ENCODE measurements around the gene PLEKHJ1. TPM values are rescaled to one million over a fixed set of nuclear protein-coding genes. Genes with fewer than 3 reads are reported as not detected.

PLEKHJ1 gene
- total RNA-seq, 1 experiment from 2014 or later, result 119 TPM

GRCh38 chr19:2229103-2230032 lies 6.8 kb downstream of the PLEKHJ1 start:
- ChIA-PET CTCF (no interaction called here), POLR2A (no interaction called here)
- TF ChIP-seq CTCF (IDR thresholded peaks at IDR 0.05; ENCODE audit: insufficient read depth in 1 of 2, low read depth in 1 of 2, low read length in 1 of 2, severe bottlenecking in 1 of 2, unreplicated experiment in 1 of 2), result no peak
- no peak for DNase-seq
- Histone ChIP-seq H3K4me3 (ENCODE audit: low read depth, low read length) (no peak overlapping the region), H3K36me3 (ENCODE audit: control insufficient read depth, insufficient read depth, low read length) (peaks cover 3% of the 10 kb centered on the region; the same call in 1 of the 2 replicates), H3K9me3 (no peaks in the 10 kb centered on the region), H3K4me1 (no peaks in the 10 kb centered on the region), H3K27me3 (replicated peaks; ENCODE audit: control insufficient read depth, insufficient read depth, low read length) (no peaks in the 10 kb centered on the region)
- H3K27me3 Mint-ChIP-seq (ENCODE audit: insufficient read depth, unreplicated experiment), result no peaks in the 10 kb centered on the region
- BruUV-seq (replicated peaks), result no TSS peak
- no peaks in the 10 kb centered on the region for H3K9me3 Mint-ChIP-seq (ENCODE audit: unreplicated experiment)
- intact Hi-C loops (cut with micrococcal nuclease; ENCODE audit: unreplicated experiment), result no loop called here
- no peaks in the 10 kb centered on the region for H3K4me1 Mint-ChIP-seq (ENCODE audit: low read depth, unreplicated experiment)
- H3K27ac Mint-ChIP-seq (ENCODE audit: unreplicated experiment), result peak overlapping the region; percentile 45
- no peak overlapping the region for H3K4me3 Mint-ChIP-seq (ENCODE audit: unreplicated experiment)
- H3K36me3 Mint-ChIP-seq (ENCODE audit: insufficient read depth, unreplicated experiment), result peaks cover 96% of the 10 kb centered on the region

- Mint-ChIP-seq H3K4me3 (ENCODE audit: unreplicated experiment) (no peak overlapping the region), H3K9me3 (ENCODE audit: unreplicated experiment) (no peaks in the 10 kb centered on the region), H3K27me3 (ENCODE audit: insufficient read depth, unreplicated experiment) (no peaks in the 10 kb centered on the region), H3K4me1 (ENCODE audit: low read depth, unreplicated experiment) (no peaks in the 10 kb centered on the region), H3K36me3 (ENCODE audit: insufficient read depth, unreplicated experiment) (peaks cover 92% of the 10 kb centered on the region), H3K27ac (ENCODE audit: unreplicated experiment) (peak overlapping the region; percentile 45)
- TF ChIP-seq CTCF (IDR thresholded peaks at IDR 0.05; ENCODE audit: insufficient read depth in 1 of 2, low read depth in 1 of 2, low read length in 1 of 2, severe bottlenecking in 1 of 2, unreplicated experiment in 1 of 2), result no peak
- intact Hi-C loops (cut with micrococcal nuclease; ENCODE audit: unreplicated experiment), result no loop called here
- no peak for DNase-seq
- peaks cover 3% of the 10 kb centered on the region; the same call in 1 of the 2 replicates for H3K36me3 ChIP-seq (ENCODE audit: control insufficient read depth, insufficient read depth, low read length)
- no peaks in the 10 kb centered on the region for H3K27me3 ChIP-seq (replicated peaks; ENCODE audit: control insufficient read depth, insufficient read depth, low read length)
- POLR2A ChIA-PET, result interaction anchor here (0.6 kb wide), 1 partner anchor 199 kb away, joined by 3 read pairs; the partner anchor contains the start of gene TIMM13
- CTCF ChIA-PET, result interaction anchor here (1.1 kb wide), 1 partner anchor 72 kb away, joined by 6 read pairs; no protein-coding TSS in a partner anchor
- no peak overlapping the region for H3K4me3 ChIP-seq (ENCODE audit: low read depth, low read length)
- no TSS peak for BruUV-seq (replicated peaks)
- no peaks in the 10 kb centered on the region for H3K9me3 ChIP-seq
- no peaks in the 10 kb centered on the region for H3K4me1 ChIP-seq
These were observed 7.7 kb downstream of the PLEKHJ1 start for GRCh38 chr19:2228157-2229030.

All from Caco-2 (cell line).